Activated CD8-positive, alpha-beta T cell treated with anti-CD3 and anti-CD28 coated beads for 36 hours (primary cell): ENCODE measurements around the gene CDKL1. TPM values are rescaled to one million over a fixed set of nuclear protein-coding genes. Genes with fewer than 3 reads are reported as not detected.

ENCODE experiments used
- ATAC-seq: fragments of 200-7000 bp; cut with Tn5 transposase; one replicate; pipeline ENCODE4 v1.10.0; 2021; ENCODE audit warnings: mild to moderate bottlenecking, moderate library complexity
- CTCF ChIA-PET: fragments of 350-600 bp; sonication (Branson Sonifier 250); formaldehyde crosslinking; loops from one replicate; lab custom pipeline; 2021; ENCODE audit warnings: antibody characterized with exemption; lab: Charles Lee
- POLR2A ChIA-PET: fragments of 350-600 bp; sonication (Branson Sonifier 250); formaldehyde crosslinking; loops from one replicate; lab custom pipeline; 2021; ENCODE audit warnings: antibody characterized with exemption; lab: Charles Lee
- DNase-seq: peaks from one replicate; pipeline ENCODE4 v3.0.0-alpha.2; 2020
- H3K27ac Mint-ChIP-seq: one replicate; pipeline ENCODE4 v1.8.0; 2021; ENCODE audit warnings: mild to moderate bottlenecking, mixed read lengths
- H3K27me3 Mint-ChIP-seq: one replicate; pipeline ENCODE4 v1.8.0; 2021; ENCODE audit warnings: mixed read lengths
- H3K36me3 Mint-ChIP-seq: one replicate; pipeline ENCODE4 v1.8.0; 2021; ENCODE audit warnings: low read depth, mixed read lengths
- H3K4me1 Mint-ChIP-seq: one replicate; pipeline ENCODE4 v1.8.0; 2021; ENCODE audit warnings: low read depth, mixed read lengths
- H3K4me3 Mint-ChIP-seq: one replicate; pipeline ENCODE4 v1.8.0; 2021; ENCODE audit warnings: mild to moderate bottlenecking, moderate library complexity, mixed read lengths
- H3K9me3 Mint-ChIP-seq: one replicate; pipeline ENCODE4 v1.8.0; 2021; ENCODE audit warnings: mixed read lengths
- CTCF ChIP-seq: fragments of 200-600 bp; IDR thresholded peaks from one replicate; pipeline ENCODE4 v1.8.0; 2022; ENCODE audit warnings: antibody characterized with exemption, mild to moderate bottlenecking
- intact Hi-C: fragments of 100-400 bp; cut with micrococcal nuclease; formaldehyde crosslinking; loops from one replicate; pipeline ENCODE4 v1.10.0; 2022
- total RNA-seq, 2 experiments: library from RNA; stranded (reverse); gene quantifications; one replicate each; pipeline ENCODE4 v1.2.3, GENCODE V29; 2021

The CDKL1 gene
- total RNA-seq, 2 experiments from 2014 or later: 3.3 to 7.7 TPM

- Mint-ChIP-seq H3K27me3 (no peaks in the 10 kb centered on the region), H3K4me1 (peaks cover 9% of the 10 kb centered on the region), H3K36me3 (no peaks in the 10 kb centered on the region), H3K27ac (no peak overlapping the region), H3K4me3 (no peak overlapping the region), H3K9me3 (no peaks in the 10 kb centered on the region)
- no peak for TF ChIP-seq CTCF
- ATAC-seq (no peak), DNase-seq (no peak)
- CTCF ChIA-PET: interaction anchor here (1.5 kb wide), 1 partner anchor 14 kb away, joined by 3 read pairs; no protein-coding TSS in a partner anchor
- intact Hi-C loops: no loop called here
- POLR2A ChIA-PET: no interaction called here
Observed at GRCh38 chr14:50348933-50349332, 47.7 kb downstream of the CDKL1 start.

- Mint-ChIP-seq H3K4me3 (no peak overlapping the region), H3K9me3 (no peaks in the 10 kb centered on the region), H3K27ac (no peak overlapping the region), H3K4me1 (peaks cover 23% of the 10 kb centered on the region), H3K27me3 (no peaks in the 10 kb centered on the region), H3K36me3 (no peaks in the 10 kb centered on the region)
- intact Hi-C loops: no loop called here
- DNase-seq (no peak), ATAC-seq (no peak)
- CTCF ChIA-PET: interaction anchor here (1.0 to 1.5 kb wide), 3 partner anchors 12 to 184 kb away, joined by 3 to 4 read pairs (median 3); partner anchors contain the start of gene MAP4K5
- POLR2A ChIA-PET: interaction anchor here (0.8 kb wide), 1 partner anchor 185 kb away, joined by 4 read pairs; the partner anchor contains the start of gene MAP4K5
- no peak for TF ChIP-seq CTCF
Observed at GRCh38 chr14:50347521-50347920, 49.2 kb downstream of the CDKL1 start.

GRCh38 chr14:50345846-50346422, 50.7 kb downstream of the CDKL1 start:
- Mint-ChIP-seq H3K27ac (no peak overlapping the region), H3K27me3 (no peaks in the 10 kb centered on the region)
- CTCF ChIA-PET: interaction anchor here (1.0 to 3.6 kb wide), 4 partner anchors 11 to 197 kb away, joined by 3 to 14 read pairs (median 3); no protein-coding TSS in a partner anchor

GRCh38 chr14:50344876-50345563, 51.7 kb downstream of the CDKL1 start:
- ATAC-seq (no peak), DNase-seq (no peak)
- TF ChIP-seq CTCF: no peak
- Mint-ChIP-seq H3K27me3 (no peaks in the 10 kb centered on the region), H3K4me1 (peaks cover 26% of the 10 kb centered on the region), H3K27ac (no peak overlapping the region), H3K9me3 (no peaks in the 10 kb centered on the region), H3K36me3 (no peaks in the 10 kb centered on the region), H3K4me3 (no peak overlapping the region)
- ChIA-PET CTCF (interaction anchor here (1.0 to 3.6 kb wide), 7 partner anchors 12 to 198 kb away, joined by 3 to 14 read pairs (median 5); partner anchors contain the start of gene MAP4K5), POLR2A (interaction anchor here (0.7 to 2.1 kb wide), 3 partner anchors 18 to 214 kb away, joined by 5 to 7 read pairs (median 6); partner anchors contain the start of gene CDKL1)
- intact Hi-C loops: loop anchor here (2.0 kb wide), 1 partner anchor 188 kb away; the partner anchor contains the start of gene MAP4K5

More at GRCh38 chr14:50345846-50346422, 50.7 kb downstream of the CDKL1 start:
- Mint-ChIP-seq H3K4me3 (no peak overlapping the region), H3K36me3 (no peaks in the 10 kb centered on the region), H3K9me3 (no peaks in the 10 kb centered on the region), H3K4me1 (peaks cover 26% of the 10 kb centered on the region)
- POLR2A ChIA-PET: interaction anchor here (2.1 kb wide), 1 partner anchor 51 kb away, joined by 7 read pairs; the partner anchor contains the start of gene CDKL1
- DNase-seq: no peak
- TF ChIP-seq CTCF: no peak
- ATAC-seq: no peak
- intact Hi-C loops: loop anchor here (2.0 kb wide), 1 partner anchor 187 kb away; the partner anchor contains the start of gene MAP4K5
